ENCODE results near the gene RHOF.
"Not testable (repeated sequence)": the region's sequence is repeated elsewhere in the genome, so short reads cannot be mapped to it uniquely, and the experiment has no call there.

The RHOF gene

GRCh38 chr12:121790785-121791184 lies 2.7 kb downstream of the RHOF start:
- not testable (repeated sequence) for DNase-seq

GRCh38 chr12:121789800-121790728 lies 3.4 kb downstream of the RHOF start:
- no peak for DNase-seq

- DNase-seq: no peak
Measured at GRCh38 chr12:121789233-121789781, 4.2 kb downstream of the RHOF start.

GRCh38 chr12:121788176-121788818 lies 5.2 kb downstream of the RHOF start:
- DNase-seq: no peak

- DNase-seq: no peak
Measured at GRCh38 chr12:121787063-121788025, 6.1 kb downstream of the RHOF start.

- DNase-seq: no peak
Measured at GRCh38 chr12:121786440-121786825, 7.1 kb downstream of the RHOF start.

GRCh38 chr12:121784460-121784859 lies 9.0 kb downstream of the RHOF start:
- DNase-seq: no peak

GRCh38 chr12:121783766-121784165 lies 9.7 kb downstream of the RHOF start:
- no peak for DNase-seq

- DNase-seq: no peak
Measured at GRCh38 chr12:121781998-121782979, 11.2 kb downstream of the RHOF start.

- DNase-seq: peak; percentile 38
Measured at GRCh38 chr12:121781484-121781997, 11.9 kb downstream of the RHOF start.

GRCh38 chr12:121780429-121780828 lies 13.1 kb downstream of the RHOF start:
- no peak for DNase-seq

- no peak for DNase-seq
Measured at GRCh38 chr12:121779422-121779895, 14.0 kb downstream of the RHOF start.

GRCh38 chr12:121778567-121779421 lies 14.7 kb downstream of the RHOF start:
- DNase-seq: no peak

- DNase-seq: peak; percentile 68
Measured at GRCh38 chr12:121776190-121777098, 17.0 kb downstream of the RHOF start.

GRCh38 chr12:121775501-121775900 lies 18.0 kb downstream of the RHOF start:
- DNase-seq: no peak

- no peak for DNase-seq
Measured at GRCh38 chr12:121774968-121775474, 18.5 kb downstream of the RHOF start.

- DNase-seq: peak; percentile 73
Measured at GRCh38 chr12:121773011-121773777, 20.3 kb downstream of the RHOF start.
